BE2C (cell line): ENCODE measurements around the gene TRABD2B.

Experiments used
- DNase-seq: peaks from one replicate; pipeline ENCODE4 v3.0.0-alpha.2; 2020
- H3K27me3 ChIP-seq: fragments of 250-450 bp; sonication (Bioruptor Pico); 2 replicates; pipeline ENCODE4 v1.5.1; 2020; ENCODE audit warnings: mild to moderate bottlenecking
- H3K36me3 ChIP-seq: fragments of 250-450 bp; sonication (Bioruptor Pico); 2 replicates; pipeline ENCODE4 v1.5.1; 2020; ENCODE audit warnings: mild to moderate bottlenecking
- H3K4me1 ChIP-seq: fragments of 250-450 bp; sonication (Bioruptor Pico); 2 replicates; pipeline ENCODE4 v1.5.1; 2020
- H3K4me3 ChIP-seq: 2 replicates; pipeline ENCODE4 v1.5.1; 2011; ENCODE audit warnings: low read depth, low read length
- H3K9me3 ChIP-seq: fragments of 250-450 bp; sonication (Bioruptor Pico); 2 replicates; pipeline ENCODE4 v1.5.1; 2020
- CTCF ChIP-seq: IDR thresholded peaks from 2 replicates; pipeline ENCODE4 v1.5.1; 2012; ENCODE audit warnings: mild to moderate bottlenecking, low read depth, low read length

Gene TRABD2B

GRCh38 chr1:47711184-47711847, 285.9 kb downstream of the TRABD2B start:
- H3K4me3 ChIP-seq: no peak overlapping the region
- no peak for TF ChIP-seq CTCF
- H3K4me1 ChIP-seq: no peaks in the 10 kb centered on the region
- no peak for DNase-seq
- peaks cover 60% of the 10 kb centered on the region for H3K27me3 ChIP-seq
- H3K9me3 ChIP-seq: no peaks in the 10 kb centered on the region
- no peaks in the 10 kb centered on the region for H3K36me3 ChIP-seq
